HepG2 (cell line): ENCODE measurements around the gene CDCP2. TPM values are rescaled to one million over a fixed set of nuclear protein-coding genes. Genes with fewer than 3 reads are reported as not detected.

ENCODE experiments used
- ATAC-seq: fragments of 200-7000 bp; cut with Tn5 transposase; 3 replicates; pipeline ENCODE4 v1.9.1; 2020; ENCODE audit warnings: mild to moderate bottlenecking, moderate library complexity
- BruUV-seq: library from RNA; stranded (reverse); fragments of 400-500 nt; replicated peaks from 2 replicates; lab custom pipeline; 2021; lab: Mats Ljungman, UMichigan
- CTCF ChIA-PET: fragments of 300-600 bp; formaldehyde crosslinking; extraction: SDS; loops from one replicate; lab custom pipeline; 2021; ENCODE audit warnings: low total read pairs, inconsistent platforms, low intra/inter-chr PET ratio; lab: Yijun Ruan, JAX
- POLR2A ChIA-PET: fragments of 350-600 bp; sonication (Branson Sonifier 250); formaldehyde crosslinking; loops from one replicate; lab custom pipeline; 2020; ENCODE audit warnings: antibody characterized with exemption, inconsistent platforms; lab: Yijun Ruan, JAX
- DNase-seq: peaks from one replicate; pipeline ENCODE4 v3.0.0-alpha.2; 2015; ENCODE audit warnings: low spot score
- FAIRE-seq: peaks from 3 replicates; lab custom pipeline; 2011; peaks lifted over from hg19 to GRCh38; lab: Jason Lieb, UNC
- H2AFZ ChIP-seq: one replicate; pipeline ENCODE4 v1.6.1; 2011; ENCODE audit warnings: low read length, inconsistent platforms
- H3K27ac ChIP-seq: fragments of 300-600 bp; 3 replicates; pipeline ENCODE4 v1.8.0; 2011; ENCODE audit warnings: mixed run types, mild to moderate bottlenecking, mixed read lengths, low read length, inconsistent platforms; ENCODE audit not compliant: insufficient read depth; ENCODE audit errors: extremely low read length
- H3K27me3 ChIP-seq, 2 experiments: fragments of 200-600 bp in 1 of 2; 2 replicates in 1 of 2; 3 replicates in 1 of 2; pipeline versions ENCODE4 v1.6.0 to v1.8.0; 2011; ENCODE audit warnings: low read length in 2 of 2, mild to moderate bottlenecking in 2 of 2, moderate library complexity in 2 of 2, inconsistent platforms in 1 of 2; ENCODE audit not compliant: insufficient read depth in 2 of 2, control insufficient read depth in 1 of 2
- H3K36me3 ChIP-seq, 2 experiments: fragments of 200-600 bp in 1 of 2; replicated peaks in 1 of 2; 2 replicates in 1 of 2; 3 replicates in 1 of 2; pipeline versions ENCODE4 v1.5.1 to v1.8.0; 2011; ENCODE audit warnings: low read length in 2 of 2, inconsistent platforms in 1 of 2; ENCODE audit not compliant: insufficient read depth in 2 of 2, control insufficient read depth in 1 of 2
- H3K4me1 ChIP-seq: 2 replicates; pipeline ENCODE4 v1.5.1; 2012; ENCODE audit warnings: low read length, inconsistent platforms; ENCODE audit not compliant: insufficient read depth
- H3K4me2 ChIP-seq: 2 replicates; pipeline ENCODE4 v1.6.0; 2011; ENCODE audit warnings: low read depth, low read length, inconsistent platforms
- H3K4me3 ChIP-seq, 3 experiments: fragments of 200-600 bp in 1 of 3; sonication (generic), shearing (Covaris generic) in 1 of 3; replicated peaks in 1 of 3; 2 replicates each; pipeline ENCODE4 v1.5.1; 2011 to 2016; ENCODE audit warnings: low read length in 3 of 3, inconsistent platforms in 2 of 3, low read depth in 2 of 3, mild to moderate bottlenecking in 2 of 3, control low read depth in 1 of 3, mixed read lengths in 1 of 3; ENCODE audit not compliant: insufficient read depth in 1 of 3
- H3K79me2 ChIP-seq: one replicate; pipeline ENCODE4 v1.6.1; 2011; ENCODE audit warnings: low read length, inconsistent platforms; ENCODE audit not compliant: insufficient read depth
- H3K9ac ChIP-seq: 2 replicates; pipeline ENCODE4 v1.6.0; 2011; ENCODE audit warnings: mild to moderate bottlenecking, low read depth, low read length, inconsistent platforms; ENCODE audit not compliant: insufficient read depth
- H3K9me3 ChIP-seq: 2 replicates; pipeline ENCODE4 v1.5.1; 2012; ENCODE audit warnings: mild to moderate bottlenecking, low read length
- H4K20me1 ChIP-seq: 2 replicates; pipeline ENCODE4 v1.6.0; 2011; ENCODE audit warnings: inconsistent platforms, mild to moderate bottlenecking, low read length, moderate library complexity; ENCODE audit not compliant: insufficient read depth
- CHD2 ChIP-seq: IDR thresholded peaks from 2 replicates; pipeline ENCODE4 v1.6.1; 2011; ENCODE audit warnings: low read depth, low read length, improper control_type of control experiment
- CREBL2 ChIP-seq: sonication (generic); formaldehyde crosslinking; IDR thresholded peaks from 2 replicates; pipeline ENCODE4 v1.8.1; 2023; ENCODE audit warnings: missing genetic modification reagents, mild to moderate bottlenecking, borderline replicate concordance
- DRAP1 ChIP-seq: IDR thresholded peaks from 2 replicates; pipeline ENCODE4 v1.6.1; 2016; ENCODE audit warnings: missing genetic modification reagents, missing compliant biosample characterization
- GTF2F1 ChIP-seq: fragments of 150-350 bp; IDR thresholded peaks from 2 replicates; pipeline ENCODE4 v1.6.1; 2014; ENCODE audit warnings: low read length
- NKX3-1 ChIP-seq: sonication (generic); formaldehyde crosslinking; IDR thresholded peaks from 2 replicates; pipeline ENCODE4 v1.5.0; 2020; ENCODE audit warnings: missing genetic modification reagents
- PAF1 ChIP-seq: IDR thresholded peaks from 2 replicates; pipeline ENCODE4 v1.6.1; 2016; ENCODE audit warnings: missing genetic modification reagents, missing compliant biosample characterization
- PHB2 ChIP-seq: fragments of 450-650 bp; IDR thresholded peaks from 2 replicates; pipeline ENCODE4 v1.6.1; 2018; ENCODE audit not compliant: partially characterized antibody
- RXRA ChIP-seq: sonication (generic); formaldehyde crosslinking; IDR thresholded peaks from 2 replicates; pipeline ENCODE4 v1.5.1; 2020; ENCODE audit warnings: missing genetic modification reagents
- SP5 ChIP-seq: IDR thresholded peaks from 2 replicates; pipeline ENCODE4 v1.6.1; 2016; ENCODE audit warnings: low read depth, borderline replicate concordance
- ZNF335 ChIP-seq: sonication (generic); formaldehyde crosslinking; IDR thresholded peaks from 2 replicates; pipeline ENCODE4 v1.4.0; 2020; ENCODE audit warnings: missing genetic modification reagents
- ZNF614 ChIP-seq: IDR thresholded peaks from 2 replicates; pipeline ENCODE4 v1.6.1; 2018; ENCODE audit warnings: missing biosample characterization, missing genetic modification reagents, inconsistent platforms, borderline replicate concordance
- ZNF724P ChIP-seq: sonication (generic); formaldehyde crosslinking; IDR thresholded peaks from 2 replicates; pipeline ENCODE4 v1.8.0; 2022; ENCODE audit warnings: missing genetic modification reagents, borderline replicate concordance
- WGBS: methylation state at CpG from one replicate; pipeline ENCODE4 v1.1.6; 2017; ENCODE audit warnings: low lambda C conversion rate; 5-methylcytosine and 5-hydroxymethylcytosine counted together
- in situ Hi-C: cut with HindIII; loops from 2 replicates; pipeline ENCODE4 v1.10.0; 2017; ENCODE audit warnings: low pct_unique_long_range_greater_than_20kb; ENCODE audit not compliant: extremely low pct_ligation_motif_present
- intact Hi-C: fragments of 100-400 bp; cut with micrococcal nuclease; formaldehyde crosslinking; loops from one replicate; pipeline ENCODE4 v1.10.0; 2022; ENCODE audit not compliant: unreplicated experiment
- polyA plus RNA-seq, 8 experiments: library from polyadenylated mRNA; depleted of rRNA in 3 of 8; stranded (reverse) in 7 of 8; unstranded in 1 of 8; fragments of >200 nt; fragmentation: Illumina TruSeq in 4 of 8; extraction: Trizol in 4 of 8; gene quantifications; 2 replicates each; pipeline versions ENCODE4 v1.2.1 to v1.2.3, GENCODE V29; 2011 to 2016; ENCODE audit warnings: low read depth in 4 of 8, missing spikeins in 1 of 8, mixed read lengths in 1 of 8; ENCODE audit not compliant: insufficient read depth in 1 of 8
- total RNA-seq, 5 experiments: library from RNA; depleted of rRNA; stranded (reverse); fragments of >200 nt; fragmentation: Illumina TruSeq; extraction: Trizol; gene quantifications; 2 replicates each; pipeline ENCODE4 v1.2.3, GENCODE V29; 2016; ENCODE audit warnings: low read depth in 1 of 5
- TF ChIP-seq, protein P1 (sequence below): fragments of 450-650 bp; IDR thresholded peaks from 2 replicates; pipeline ENCODE4 v1.6.1; 2016

Gene CDCP2
- total and polyA plus RNA-seq, 2 of the 13 experiments (the other 11 are each of a cell fraction or from before 2014, with no cell fraction given), result not detected

DNA sequence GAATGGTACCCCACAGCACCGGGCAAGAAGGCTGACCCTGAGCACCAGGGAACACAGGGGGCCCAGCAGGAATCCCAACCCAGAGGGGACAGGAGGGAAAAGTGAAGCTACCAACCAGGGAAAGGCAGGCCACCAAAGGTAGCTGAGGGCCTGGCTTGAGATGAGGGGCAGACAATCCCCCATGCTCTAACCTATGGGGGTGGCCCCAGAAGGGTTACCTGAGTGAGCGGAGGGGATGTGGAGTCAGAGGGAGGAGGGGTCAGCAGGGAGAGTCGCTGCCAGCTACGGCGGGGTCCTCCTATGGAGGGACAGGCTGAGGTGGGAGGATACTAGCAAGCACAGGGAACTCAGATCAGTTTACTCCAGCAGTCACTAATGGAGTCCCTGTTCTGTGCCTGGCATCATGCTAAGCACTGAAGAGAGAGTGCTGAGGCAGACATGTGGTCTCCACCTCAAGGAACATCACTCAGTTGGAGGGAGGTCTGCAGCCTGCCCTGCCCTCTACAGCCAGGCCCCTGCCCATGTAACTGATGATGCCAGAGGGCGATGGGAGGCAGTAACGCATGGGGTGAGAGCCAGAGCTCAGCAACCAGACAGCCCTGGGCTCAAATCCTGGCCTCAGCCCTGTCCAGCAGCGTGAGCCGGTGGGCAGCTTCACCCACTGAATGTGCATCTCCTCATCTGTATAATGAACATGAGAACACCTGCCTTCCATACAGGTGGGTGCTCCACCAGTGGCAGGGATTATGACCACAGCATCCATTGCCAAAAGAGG lies 25.7 kb upstream of the CDCP2 start:
- DNase-seq (no peak), FAIRE-seq (no peak), ATAC-seq (no peak)
- no peak overlapping the region for H3K4me3 ChIP-seq
- intact Hi-C loops, result no loop called here
- H4K20me1 ChIP-seq, result no peaks in the 10 kb centered on the region
- BruUV-seq, result no TSS peak
- no peaks in the 10 kb centered on the region; a peak in 1 of 5 replicates for H3K27me3 ChIP-seq
- 73% methylated on average over 7 of the region's 9 CpGs for WGBS
- TF ChIP-seq ZNF614 (CRISPR knock-in tag) (no peak), CREBL2 (CRISPR knock-in tag) (no peak), RXRA (CRISPR knock-in tag) (no peak), SP5 (CRISPR knock-in tag) (no peak), DRAP1 (CRISPR knock-in tag) (no peak), ZNF724P (CRISPR knock-in tag) (no peak), ZNF335 (no peak)
- H3K4me2 ChIP-seq, result no peak overlapping the region
- in situ Hi-C loops, result no loop called here
- ChIA-PET POLR2A (no interaction called here), CTCF (no interaction called here)
- H3K79me2 ChIP-seq, result no peaks in the 10 kb centered on the region
- no peak overlapping the region for H3K9ac ChIP-seq
- H2AFZ ChIP-seq, result no peak overlapping the region
- no peaks in the 10 kb centered on the region for H3K9me3 ChIP-seq
- no peaks in the 10 kb centered on the region for H3K4me1 ChIP-seq
- H3K27ac ChIP-seq, result no peak overlapping the region
- no peaks in the 10 kb centered on the region; a peak in 1 of 5 replicates for H3K36me3 ChIP-seq

DNA sequence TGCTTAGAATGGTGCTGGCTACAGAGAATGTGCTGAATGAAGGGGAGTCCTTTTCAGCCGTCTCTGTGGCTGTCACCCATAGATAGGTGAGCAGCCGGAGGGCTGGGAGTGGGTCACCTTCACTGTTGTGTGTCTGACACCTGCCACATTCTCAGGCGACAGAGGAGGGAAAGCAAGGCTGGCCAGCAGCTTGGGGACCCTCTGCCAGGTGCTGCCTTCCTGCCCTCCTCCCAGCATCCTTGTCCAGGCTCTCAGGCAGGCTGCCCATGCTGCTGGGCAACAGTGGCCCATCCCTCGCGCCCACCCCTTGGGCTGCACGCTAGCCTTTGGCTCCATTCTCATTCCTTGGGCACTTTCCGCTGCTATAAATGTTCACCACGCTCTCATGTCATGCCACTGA lies 24.9 kb upstream of the CDCP2 start:
- WGBS, result 92% methylated on average over 7 of the region's 8 CpGs
- no peak for ATAC-seq
- Histone ChIP-seq H3K79me2 (no peaks in the 10 kb centered on the region), H3K4me2 (no peak overlapping the region), H4K20me1 (no peaks in the 10 kb centered on the region), H3K4me1 (no peaks in the 10 kb centered on the region), H3K36me3 (no peaks in the 10 kb centered on the region; a peak in 1 of 5 replicates), H3K9ac (no peak overlapping the region), H2AFZ (no peak overlapping the region), H3K27me3 (no peaks in the 10 kb centered on the region; a peak in 1 of 5 replicates), H3K4me3 (no peak overlapping the region), H3K9me3 (no peaks in the 10 kb centered on the region), H3K27ac (no peak overlapping the region)
- no peak for TF ChIP-seq PAF1 (CRISPR knock-in tag)
- TF ChIP-seq, protein P1, sequence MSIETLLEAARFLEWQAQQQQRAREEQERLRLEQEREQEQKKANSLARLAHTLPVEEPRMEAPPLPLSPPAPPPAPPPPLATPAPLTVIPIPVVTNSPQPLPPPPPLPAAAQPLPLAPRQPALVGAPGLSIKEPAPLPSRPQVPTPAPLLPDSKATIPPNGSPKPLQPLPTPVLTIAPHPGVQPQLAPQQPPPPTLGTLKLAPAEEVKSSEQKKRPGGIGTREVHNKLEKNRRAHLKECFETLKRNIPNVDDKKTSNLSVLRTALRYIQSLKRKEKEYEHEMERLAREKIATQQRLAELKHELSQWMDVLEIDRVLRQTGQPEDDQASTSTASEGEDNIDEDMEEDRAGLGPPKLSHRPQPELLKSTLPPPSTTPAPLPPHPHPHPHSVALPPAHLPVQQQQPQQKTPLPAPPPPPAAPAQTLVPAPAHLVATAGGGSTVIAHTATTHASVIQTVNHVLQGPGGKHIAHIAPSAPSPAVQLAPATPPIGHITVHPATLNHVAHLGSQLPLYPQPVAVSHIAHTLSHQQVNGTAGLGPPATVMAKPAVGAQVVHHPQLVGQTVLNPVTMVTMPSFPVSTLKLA, result no peak
- TF ChIP-seq CHD2, result no peak
- TF ChIP-seq GTF2F1, result no peak
- TF ChIP-seq PHB2, result no peak
- TF ChIP-seq NKX3-1 (CRISPR knock-in tag), result no peak
- in situ Hi-C loops, result no loop called here
- CTCF ChIA-PET, result no interaction called here
- POLR2A ChIA-PET, result no interaction called here
- FAIRE-seq, result no peak
- no peak for DNase-seq
- no TSS peak for BruUV-seq
- intact Hi-C loops, result no loop called here
